Natural killer cell (primary cell): ENCODE results near the gene PUS1. TPM values are rescaled to one million over a fixed set of nuclear protein-coding genes. Genes with fewer than 3 reads are reported as not detected.

Source experiments
- ATAC-seq, 3 donors: fragments of 150-1000 bp in 2 of 3; fragments of 200-7000 bp in 1 of 3; cut with Tn5 transposase; 1 replicate in 1 of 3; 2 replicates in 2 of 3; pipeline ENCODE4 v1.10.0; 2021; ENCODE audit warnings: mild to moderate bottlenecking in 2 of 3, moderate library complexity in 2 of 3
- DNase-seq, 2 donors: peaks; one replicate each; pipeline versions ENCODE4 v3.0.0 to v3.0.0-alpha.2; 2013 to 2021; ENCODE audit warnings: mixed read lengths in 1 of 2
- H3K27ac ChIP-seq: one replicate; pipeline ENCODE4 v1.5.1; 2013; ENCODE audit warnings: mild to moderate bottlenecking, low read length
- H3K27me3 ChIP-seq: one replicate; pipeline ENCODE4 v1.6.1; 2013; ENCODE audit warnings: low read length; ENCODE audit not compliant: control insufficient read depth, insufficient read depth
- H3K36me3 ChIP-seq: one replicate; pipeline ENCODE4 v1.6.1; 2013; ENCODE audit warnings: low read length; ENCODE audit not compliant: control insufficient read depth, insufficient read depth
- H3K4me1 ChIP-seq: one replicate; pipeline ENCODE4 v1.6.1; 2013; ENCODE audit warnings: low read length; ENCODE audit not compliant: control insufficient read depth, insufficient read depth
- H3K4me3 ChIP-seq: one replicate; pipeline ENCODE4 v1.5.1; 2013; ENCODE audit warnings: low read length
- H3K9me3 ChIP-seq: one replicate; pipeline ENCODE4 v1.6.1; 2013; ENCODE audit warnings: low read length; ENCODE audit not compliant: control insufficient read depth, insufficient read depth
- H3K27ac Mint-ChIP-seq, 2 donors: one replicate each; pipeline ENCODE4 v1.8.0; 2022; ENCODE audit warnings: mild to moderate bottlenecking in 2 of 2, mixed read lengths in 2 of 2, moderate library complexity in 1 of 2
- H3K27me3 Mint-ChIP-seq, 2 donors: one replicate each; pipeline ENCODE4 v1.8.0; 2022; ENCODE audit warnings: low read depth in 2 of 2, mixed read lengths in 2 of 2
- H3K36me3 Mint-ChIP-seq: one replicate; pipeline ENCODE4 v1.8.0; 2022; ENCODE audit warnings: mixed read lengths
- H3K4me1 Mint-ChIP-seq, 2 donors: one replicate each; pipeline ENCODE4 v1.8.0; 2022; ENCODE audit warnings: mixed read lengths in 2 of 2
- H3K4me3 Mint-ChIP-seq: one replicate; pipeline ENCODE4 v1.8.0; 2022; ENCODE audit warnings: mild to moderate bottlenecking, moderate library complexity, mixed read lengths
- H3K9me3 Mint-ChIP-seq, 2 donors: one replicate each; pipeline ENCODE4 v1.8.0; 2022; ENCODE audit warnings: mixed read lengths in 2 of 2
- WGBS: methylation state at CpG from one replicate; pipeline ENCODE4 v1.1.7; 2013; ENCODE audit warnings: missing lambda C conversion rate; ENCODE audit not compliant: insufficient coverage; 5-methylcytosine and 5-hydroxymethylcytosine counted together
- intact Hi-C: fragments of 100-400 bp; cut with micrococcal nuclease; formaldehyde crosslinking; loops from one replicate; pipeline ENCODE4 v1.14.2; 2022
- total RNA-seq, 4 donors: library from RNA; stranded (reverse); fragments of 120-200 nt in 1 of 4; gene quantifications; one replicate each; pipeline versions ENCODE4 v1.2.3 to v1.2.4, GENCODE V29; 2013 to 2022
- TF ChIP-seq, protein P1 (sequence below): fragments of 200-600 bp; IDR thresholded peaks from one replicate; pipeline ENCODE4 v1.8.0; 2022; ENCODE audit warnings: antibody characterized with exemption

The PUS1 gene
- total RNA-seq, 3 donors from 2014 or later (not counting 1 experiment from before 2014, with no cell fraction given) = 16.9 to 21.9 (median 20.6) TPM

DNA sequence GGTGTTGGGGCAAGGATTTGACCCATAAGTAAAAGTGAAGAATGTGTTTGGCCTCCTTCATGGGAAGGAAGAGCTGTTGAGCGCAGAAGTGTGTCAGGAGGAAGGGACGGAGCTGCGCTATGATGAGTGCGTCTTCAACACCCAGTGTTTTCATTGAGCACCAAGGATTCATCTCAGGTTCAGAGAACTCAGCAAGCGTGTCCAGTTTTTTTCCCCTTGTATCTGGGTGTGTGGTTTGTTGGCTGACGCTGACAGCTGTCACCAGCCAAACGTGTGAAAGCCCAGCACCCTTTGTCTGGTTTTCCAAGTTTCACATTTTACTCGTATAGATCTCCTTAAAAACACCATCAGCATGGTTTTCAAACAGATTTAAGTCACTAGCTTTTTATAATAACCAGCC, 33.0 kb downstream of the PUS1 start:
- Histone ChIP-seq H3K27ac (no peak overlapping the region), H3K4me3 (no peak overlapping the region), H3K36me3 (peaks cover 10% of the 10 kb centered on the region), H3K4me1 (peaks cover 14% of the 10 kb centered on the region), H3K27me3 (no peaks in the 10 kb centered on the region), H3K9me3 (no peaks in the 10 kb centered on the region)
- 67% methylated on average over 8 of the region's 8 CpGs for WGBS
- TF ChIP-seq, protein P1, sequence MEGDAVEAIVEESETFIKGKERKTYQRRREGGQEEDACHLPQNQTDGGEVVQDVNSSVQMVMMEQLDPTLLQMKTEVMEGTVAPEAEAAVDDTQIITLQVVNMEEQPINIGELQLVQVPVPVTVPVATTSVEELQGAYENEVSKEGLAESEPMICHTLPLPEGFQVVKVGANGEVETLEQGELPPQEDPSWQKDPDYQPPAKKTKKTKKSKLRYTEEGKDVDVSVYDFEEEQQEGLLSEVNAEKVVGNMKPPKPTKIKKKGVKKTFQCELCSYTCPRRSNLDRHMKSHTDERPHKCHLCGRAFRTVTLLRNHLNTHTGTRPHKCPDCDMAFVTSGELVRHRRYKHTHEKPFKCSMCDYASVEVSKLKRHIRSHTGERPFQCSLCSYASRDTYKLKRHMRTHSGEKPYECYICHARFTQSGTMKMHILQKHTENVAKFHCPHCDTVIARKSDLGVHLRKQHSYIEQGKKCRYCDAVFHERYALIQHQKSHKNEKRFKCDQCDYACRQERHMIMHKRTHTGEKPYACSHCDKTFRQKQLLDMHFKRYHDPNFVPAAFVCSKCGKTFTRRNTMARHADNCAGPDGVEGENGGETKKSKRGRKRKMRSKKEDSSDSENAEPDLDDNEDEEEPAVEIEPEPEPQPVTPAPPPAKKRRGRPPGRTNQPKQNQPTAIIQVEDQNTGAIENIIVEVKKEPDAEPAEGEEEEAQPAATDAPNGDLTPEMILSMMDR = no peak
- peak in 2 of 3 donors; percentile 26 to 67 for ATAC-seq
- Mint-ChIP-seq H3K27me3 (no peaks in the 10 kb centered on the region), H3K27ac (peak overlapping the region; percentile 44 to 71), H3K4me1 (peaks cover 59 to 62% of the 10 kb centered on the region in 2 donors), H3K36me3 (peaks cover 7% of the 10 kb centered on the region), H3K4me3 (no peak overlapping the region), H3K9me3 (no peaks in the 10 kb centered on the region)
- DNase-seq = no peak
- intact Hi-C loops = no loop called here

DNA sequence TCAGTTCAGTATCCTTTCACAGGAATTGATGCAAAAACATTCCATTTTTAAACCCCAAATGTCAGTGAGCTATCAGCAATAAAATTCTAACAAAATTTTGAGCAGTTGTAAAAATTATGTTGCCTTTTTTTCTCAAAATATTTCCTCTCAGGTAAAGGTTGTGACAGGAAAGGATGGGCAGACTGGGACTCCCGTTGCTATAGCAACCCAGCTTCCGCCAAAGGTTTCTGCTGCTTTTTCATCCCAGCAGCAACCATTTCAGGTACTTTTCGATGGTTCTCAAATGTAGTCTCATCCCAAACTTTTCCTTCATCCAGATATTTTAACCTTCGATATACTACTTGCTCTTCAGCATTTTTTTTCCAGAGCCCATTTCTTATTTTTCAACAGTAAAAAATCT, 34.3 kb downstream of the PUS1 start:
- H3K9me3 Mint-ChIP-seq = no peaks in the 10 kb centered on the region
- H3K27ac Mint-ChIP-seq = peak overlapping the region in 1 of 2 donors; percentile 44
- TF ChIP-seq, protein P1 = no peak
- DNase-seq = peak in 1 of 2 donors; percentile 63
- Histone ChIP-seq H3K4me1 (peaks cover 10% of the 10 kb centered on the region), H3K27ac (no peak overlapping the region), H3K4me3 (no peak overlapping the region), H3K36me3 (peaks cover 10% of the 10 kb centered on the region), H3K27me3 (no peaks in the 10 kb centered on the region), H3K9me3 (no peaks in the 10 kb centered on the region)
- intact Hi-C loops = no loop called here
- no peak for ATAC-seq
- no peak overlapping the region for H3K4me3 Mint-ChIP-seq
- H3K27me3 Mint-ChIP-seq = no peaks in the 10 kb centered on the region
- H3K4me1 Mint-ChIP-seq = peaks cover 61 to 65% of the 10 kb centered on the region in 2 donors
- WGBS = 79% methylated on average over 4 of the region's 4 CpGs
- H3K36me3 Mint-ChIP-seq = peaks cover 7% of the 10 kb centered on the region

DNA sequence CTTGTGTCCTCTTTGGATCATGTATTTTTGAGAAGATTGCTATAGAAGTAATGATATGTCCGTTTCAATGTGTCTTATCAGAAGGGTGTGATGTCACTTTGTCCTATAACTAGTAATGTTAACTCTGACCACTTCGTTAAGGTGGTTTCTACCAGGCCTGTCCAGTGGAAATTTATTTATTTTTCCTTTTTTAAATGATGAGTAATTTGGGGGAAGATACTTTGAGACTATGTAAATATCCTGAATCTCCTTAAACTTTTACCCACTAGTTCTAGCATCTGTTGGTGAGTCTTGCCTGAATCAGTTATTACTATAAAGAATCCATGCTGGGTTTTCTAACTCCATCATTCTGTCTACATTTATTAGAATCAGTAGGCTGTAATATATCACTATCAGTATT, 36.0 kb downstream of the PUS1 start:
- Mint-ChIP-seq H3K27ac (peak overlapping the region in 1 of 2 donors; percentile 32), H3K4me3 (no peak overlapping the region), H3K9me3 (no peaks in the 10 kb centered on the region), H3K4me1 (peaks cover 61 to 63% of the 10 kb centered on the region in 2 donors), H3K27me3 (no peaks in the 10 kb centered on the region), H3K36me3 (peaks cover 7% of the 10 kb centered on the region)
- intact Hi-C loops = no loop called here
- H3K9me3 ChIP-seq = no peaks in the 10 kb centered on the region
- 74% methylated on average over 2 of the region's 2 CpGs for WGBS
- H3K4me3 ChIP-seq = no peak overlapping the region
- no peak for ATAC-seq
- peaks cover 10% of the 10 kb centered on the region for H3K36me3 ChIP-seq
- H3K27me3 ChIP-seq = no peaks in the 10 kb centered on the region
- DNase-seq = no peak
- TF ChIP-seq, protein P1 = no peak
- H3K27ac ChIP-seq = no peak overlapping the region
- H3K4me1 ChIP-seq = peaks cover 7% of the 10 kb centered on the region

DNA sequence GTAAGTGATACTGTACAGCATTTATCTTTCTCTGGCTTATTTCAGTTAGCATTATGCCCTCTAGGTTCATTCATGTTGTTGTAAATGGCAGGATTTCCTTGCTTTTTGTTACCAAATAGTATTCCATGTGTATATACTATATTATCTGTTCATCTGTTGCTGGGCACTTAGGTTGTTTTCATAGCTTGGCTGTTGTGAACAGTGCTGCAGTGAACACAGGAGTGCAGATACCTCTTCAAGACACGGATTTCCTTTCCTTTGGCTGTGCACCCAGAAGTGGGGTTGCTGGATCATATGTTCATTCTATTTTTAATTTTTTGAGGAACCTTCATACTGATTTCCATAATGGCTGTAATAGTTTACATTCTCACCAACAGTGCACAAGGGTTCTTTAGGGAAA, 42.1 kb downstream of the PUS1 start:
- intact Hi-C loops = no loop called here

More for the DNA sequence above, 42.1 kb downstream of the PUS1 start:
- Mint-ChIP-seq H3K27me3 (no peaks in the 10 kb centered on the region), H3K27ac (peak overlapping the region; percentile 8 to 50), H3K9me3 (no peaks in the 10 kb centered on the region), H3K4me3 (no peak overlapping the region), H3K4me1 (peaks cover 44 to 45% of the 10 kb centered on the region in 2 donors), H3K36me3 (no peaks in the 10 kb centered on the region)
- Histone ChIP-seq H3K9me3 (no peaks in the 10 kb centered on the region), H3K27ac (no peak overlapping the region), H3K4me3 (no peak overlapping the region), H3K36me3 (no peaks in the 10 kb centered on the region), H3K27me3 (no peaks in the 10 kb centered on the region), H3K4me1 (no peaks in the 10 kb centered on the region)
- ATAC-seq (no peak), DNase-seq (no peak)
- TF ChIP-seq, protein P1 = no peak
- WGBS = 64% methylated on average over 1 of the region's 1 CpG
